ENCODE measurements around the gene PTPN11. TPM values are rescaled to one million over a fixed set of nuclear protein-coding genes. Genes with fewer than 3 reads are reported as not detected.
A peak's percentile ranks its signal among the peaks of the same experiment; 100 is the strongest.

PTPN11 gene
- total RNA-seq: 54.9 and 55.8 TPM in 2 replicates
- 40.9 and 47.1 TPM in 2 replicates for polyA plus RNA-seq

DNA sequence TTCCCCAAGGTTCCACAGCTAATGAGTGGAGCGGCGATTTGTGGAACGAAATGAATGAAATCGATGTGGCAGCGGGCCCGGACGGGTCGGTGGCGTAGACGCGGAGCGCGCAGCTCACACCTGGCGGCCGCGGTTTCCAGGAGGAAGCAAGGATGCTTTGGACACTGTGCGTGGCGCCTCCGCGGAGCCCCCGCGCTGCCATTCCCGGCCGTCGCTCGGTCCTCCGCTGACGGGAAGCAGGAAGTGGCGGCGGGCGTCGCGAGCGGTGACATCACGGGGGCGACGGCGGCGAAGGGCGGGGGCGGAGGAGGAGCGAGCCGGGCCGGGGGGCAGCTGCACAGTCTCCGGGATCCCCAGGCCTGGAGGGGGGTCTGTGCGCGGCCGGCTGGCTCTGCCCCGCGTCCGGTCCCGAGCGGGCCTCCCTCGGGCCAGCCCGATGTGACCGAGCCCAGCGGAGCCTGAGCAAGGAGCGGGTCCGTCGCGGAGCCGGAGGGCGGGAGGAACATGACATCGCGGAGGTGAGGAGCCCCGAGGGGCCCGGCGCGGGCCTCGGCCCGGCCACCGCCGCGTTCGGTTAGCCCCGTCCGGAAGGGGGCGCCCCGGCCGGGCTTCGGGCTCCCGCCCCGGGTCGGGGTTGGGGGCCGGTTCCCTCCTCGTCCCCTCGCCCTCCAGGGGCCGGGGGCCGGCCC is at the start of gene PTPN11:
TSS of gene PTPN11 (plus strand) at position 340 of the 689 bp plus-strand sequence. CDS start at position 505, 165 bp downstream.
- TF ChIP-seq, protein P1, sequence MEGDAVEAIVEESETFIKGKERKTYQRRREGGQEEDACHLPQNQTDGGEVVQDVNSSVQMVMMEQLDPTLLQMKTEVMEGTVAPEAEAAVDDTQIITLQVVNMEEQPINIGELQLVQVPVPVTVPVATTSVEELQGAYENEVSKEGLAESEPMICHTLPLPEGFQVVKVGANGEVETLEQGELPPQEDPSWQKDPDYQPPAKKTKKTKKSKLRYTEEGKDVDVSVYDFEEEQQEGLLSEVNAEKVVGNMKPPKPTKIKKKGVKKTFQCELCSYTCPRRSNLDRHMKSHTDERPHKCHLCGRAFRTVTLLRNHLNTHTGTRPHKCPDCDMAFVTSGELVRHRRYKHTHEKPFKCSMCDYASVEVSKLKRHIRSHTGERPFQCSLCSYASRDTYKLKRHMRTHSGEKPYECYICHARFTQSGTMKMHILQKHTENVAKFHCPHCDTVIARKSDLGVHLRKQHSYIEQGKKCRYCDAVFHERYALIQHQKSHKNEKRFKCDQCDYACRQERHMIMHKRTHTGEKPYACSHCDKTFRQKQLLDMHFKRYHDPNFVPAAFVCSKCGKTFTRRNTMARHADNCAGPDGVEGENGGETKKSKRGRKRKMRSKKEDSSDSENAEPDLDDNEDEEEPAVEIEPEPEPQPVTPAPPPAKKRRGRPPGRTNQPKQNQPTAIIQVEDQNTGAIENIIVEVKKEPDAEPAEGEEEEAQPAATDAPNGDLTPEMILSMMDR (IDR thresholded peaks at IDR 0.05; ENCODE audit: low read depth, low read length): peak; percentile 32
- no peaks in the 10 kb centered on the region for H3K9me3 ChIP-seq (ENCODE audit: low read depth)
- H3K4me3 ChIP-seq: peak within 1 kb of the TSS; percentile 53
- peak; percentile 88 for DNase-seq (ENCODE audit: low read depth in 1 of 2, low spot score in 1 of 2)
- no peaks in the 10 kb centered on the region for H3K4me1 ChIP-seq (ENCODE audit: low read depth)
- peak within 1 kb of the TSS; percentile 98 for H3K27ac ChIP-seq
- H3K27me3 ChIP-seq: no peaks in the 10 kb centered on the region
- H3K36me3 ChIP-seq: no peaks in the 10 kb centered on the region

DNA sequence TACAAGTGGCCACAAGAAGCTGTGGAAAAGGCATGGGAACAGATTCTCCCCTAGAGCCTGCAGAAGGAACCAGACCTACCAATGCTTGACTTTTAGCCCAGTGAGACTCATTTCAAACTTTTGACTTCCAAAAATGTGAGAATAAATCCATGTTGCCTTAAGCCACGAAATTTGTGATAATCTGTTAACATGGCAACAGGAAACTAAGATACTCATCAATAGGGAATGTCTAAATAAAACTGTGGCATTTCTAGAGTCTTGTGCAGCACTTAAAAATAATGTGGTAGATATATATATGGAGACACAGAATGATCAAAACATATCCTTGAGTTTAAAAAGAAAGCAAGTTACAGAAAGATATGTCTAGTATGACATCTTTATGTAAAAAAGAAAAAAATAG is 48.5 kb upstream of the PTPN11 start:
- no peak overlapping the region for H3K4me3 ChIP-seq
- peak in 1 of 2 donors; percentile 13 for DNase-seq (ENCODE audit: low read depth in 1 of 2, low spot score in 1 of 2)
- no peaks in the 10 kb centered on the region for H3K9me3 ChIP-seq (ENCODE audit: low read depth)
- TF ChIP-seq, protein P1 (IDR thresholded peaks at IDR 0.05; ENCODE audit: low read depth, low read length): no peak
- no peak overlapping the region for H3K27ac ChIP-seq
- no peaks in the 10 kb centered on the region for H3K27me3 ChIP-seq
- no peaks in the 10 kb centered on the region for H3K36me3 ChIP-seq
- no peaks in the 10 kb centered on the region for H3K4me1 ChIP-seq (ENCODE audit: low read depth)

DNA sequence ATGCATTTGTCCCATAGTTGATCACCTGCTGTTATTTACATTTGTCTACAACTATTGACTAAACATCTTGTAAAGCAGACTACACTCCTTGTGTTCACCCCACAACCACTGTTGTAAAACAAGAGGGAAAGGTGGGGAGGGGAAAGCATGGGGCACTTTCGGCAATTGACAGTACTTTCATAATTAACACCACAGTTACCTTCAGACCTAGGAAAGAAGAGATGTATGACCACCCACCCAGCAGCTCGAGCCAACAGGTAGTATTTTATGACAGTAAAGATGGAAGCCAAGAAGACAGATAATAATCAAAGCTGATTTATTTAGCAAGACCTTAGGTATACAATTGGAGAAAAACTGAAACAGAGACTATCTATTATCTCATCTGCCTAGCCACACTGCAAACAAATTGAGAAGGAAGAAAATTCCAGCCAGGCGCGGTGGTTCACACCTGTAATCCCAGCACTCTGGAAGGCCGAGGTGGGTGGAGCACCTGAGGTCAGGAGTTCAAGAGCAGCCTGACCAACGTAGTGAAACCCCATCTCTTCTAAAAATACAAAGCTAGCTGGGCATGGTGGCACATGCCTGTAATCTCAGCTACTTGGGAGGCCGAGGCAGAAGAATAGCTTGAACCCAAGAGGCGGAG is 47.8 kb upstream of the PTPN11 start:
- Histone ChIP-seq H3K9me3 (ENCODE audit: low read depth) (no peaks in the 10 kb centered on the region), H3K4me3 (no peak overlapping the region), H3K27me3 (no peaks in the 10 kb centered on the region), H3K36me3 (no peaks in the 10 kb centered on the region), H3K27ac (no peak overlapping the region), H3K4me1 (ENCODE audit: low read depth) (no peaks in the 10 kb centered on the region)
- DNase-seq (ENCODE audit: low read depth in 1 of 2, low spot score in 1 of 2): no peak
- TF ChIP-seq, protein P1 (IDR thresholded peaks at IDR 0.05; ENCODE audit: low read depth, low read length): no peak

DNA sequence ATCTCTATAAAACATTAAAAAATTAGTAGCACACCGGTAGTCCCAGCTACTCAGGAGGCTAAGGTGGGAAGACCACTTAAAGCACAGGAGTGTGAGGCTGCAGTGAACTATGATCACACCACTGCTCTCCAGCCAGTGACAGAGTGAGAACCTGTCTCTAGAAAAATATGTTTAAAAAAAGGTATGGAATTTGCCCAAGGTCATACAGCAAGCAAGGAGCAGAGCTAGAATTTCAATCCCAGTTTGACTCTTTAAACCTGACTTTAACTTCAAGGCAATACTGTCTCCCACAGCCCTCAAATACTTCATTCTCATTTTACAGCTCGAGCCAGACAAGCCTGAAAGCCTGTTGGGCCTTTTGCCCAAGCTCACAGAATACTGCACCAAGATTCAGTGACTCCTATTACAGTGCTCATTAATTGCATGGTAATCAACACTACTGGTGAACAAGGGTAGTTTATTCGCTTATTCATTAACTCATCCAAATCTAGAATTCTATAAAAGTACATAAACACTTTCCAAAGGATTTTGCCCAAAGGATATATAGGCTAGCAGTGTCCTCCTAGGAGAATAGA is 44.5 kb upstream of the PTPN11 start:
- H3K9me3 ChIP-seq (ENCODE audit: low read depth): no peaks in the 10 kb centered on the region
- TF ChIP-seq, protein P1 (IDR thresholded peaks at IDR 0.05; ENCODE audit: low read depth, low read length): no peak
- no peak for DNase-seq (ENCODE audit: low read depth in 1 of 2, low spot score in 1 of 2)
- H3K27ac ChIP-seq: no peak overlapping the region
- H3K36me3 ChIP-seq: no peaks in the 10 kb centered on the region
- H3K27me3 ChIP-seq: no peaks in the 10 kb centered on the region
- H3K4me3 ChIP-seq: no peak overlapping the region
- H3K4me1 ChIP-seq (ENCODE audit: low read depth): no peaks in the 10 kb centered on the region

DNA sequence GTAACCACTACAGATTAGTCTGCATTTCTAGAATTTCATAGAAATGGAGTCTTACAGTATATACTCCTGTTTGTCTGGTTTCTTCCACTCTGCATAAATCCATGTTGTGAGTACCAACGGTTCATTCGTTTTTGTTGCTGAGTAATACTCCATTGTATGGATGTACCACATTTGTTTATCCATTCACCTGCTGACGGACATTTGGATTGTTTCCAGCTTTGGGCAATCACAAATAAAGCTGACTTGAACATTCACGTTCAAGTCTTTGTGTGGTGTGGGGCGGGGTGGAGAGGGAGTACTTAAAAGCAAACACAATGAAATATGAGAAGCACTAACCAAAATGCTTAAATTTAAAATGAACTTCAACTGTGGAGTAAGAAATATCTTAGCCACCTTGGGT is 43.6 kb upstream of the PTPN11 start:
- TF ChIP-seq, protein P1 (IDR thresholded peaks at IDR 0.05; ENCODE audit: low read depth, low read length): no peak
- DNase-seq (ENCODE audit: low read depth in 1 of 2, low spot score in 1 of 2): no peak

More for the DNA sequence above, 43.6 kb upstream of the PTPN11 start:
- no peaks in the 10 kb centered on the region for H3K9me3 ChIP-seq (ENCODE audit: low read depth)
- no peak overlapping the region for H3K4me3 ChIP-seq
- H3K36me3 ChIP-seq: no peaks in the 10 kb centered on the region
- H3K27me3 ChIP-seq: no peaks in the 10 kb centered on the region
- H3K4me1 ChIP-seq (ENCODE audit: low read depth): no peaks in the 10 kb centered on the region
- H3K27ac ChIP-seq: no peak overlapping the region
